HG02610 (cell line): ENCODE measurements around the gene CCL27.

Source experiments
- ATAC-seq: cut with Tn5 transposase; IDR thresholded peaks from one replicate; pipeline ENCODE4 v1.9.1; 2021; ENCODE audit warnings: mild to moderate bottlenecking, moderate library complexity; ENCODE audit not compliant: unreplicated experiment

The CCL27 gene

GRCh38 chr9:34662526-34663302, at the start of gene CCL27:
CCL27 (minus strand) TSS chr9:34662657; CDS start chr9:34662633, 24 bp downstream.
- no peak for ATAC-seq

- no peak for ATAC-seq
These were observed 49.7 kb upstream of the CCL27 start for GRCh38 chr9:34712140-34712539.

- no peak for ATAC-seq
These were observed 47.6 kb upstream of the CCL27 start, which contains the start of gene CCL21 for GRCh38 chr9:34710023-34710422. CCL21 (minus strand) TSS chr9:34710136; CDS start chr9:34710066, 70 bp downstream.

GRCh38 chr9:34709196-34709978, 46.9 kb upstream of the CCL27 start:
- ATAC-seq: no peak

- ATAC-seq: no peak
These were observed 44.7 kb upstream of the CCL27 start for GRCh38 chr9:34707130-34707529.

- ATAC-seq: peak; percentile 79
These were observed 39.6 kb upstream of the CCL27 start for GRCh38 chr9:34701769-34702736.

GRCh38 chr9:34701023-34701768, 38.7 kb upstream of the CCL27 start:
- no peak for ATAC-seq

- no peak for ATAC-seq
These were observed 32.4 kb upstream of the CCL27 start for GRCh38 chr9:34694811-34695210.

GRCh38 chr9:34693560-34693959, 31.1 kb upstream of the CCL27 start:
- ATAC-seq: no peak

- ATAC-seq: no peak
These were observed 29.5 kb upstream of the CCL27 start for GRCh38 chr9:34691936-34692315.

- ATAC-seq: no peak
These were observed 28.8 kb upstream of the CCL27 start, which contains the start of gene CCL19 for GRCh38 chr9:34690983-34691935. CCL19 (minus strand) TSS chr9:34691276; CDS start chr9:34691139, 137 bp downstream.

GRCh38 chr9:34689512-34689911, 27.1 kb upstream of the CCL27 start:
- no peak for ATAC-seq

- no peak for ATAC-seq
These were observed 26.6 kb upstream of the CCL27 start for GRCh38 chr9:34689116-34689470.

GRCh38 chr9:34688329-34689115, 26.1 kb upstream of the CCL27 start:
- no peak for ATAC-seq

- ATAC-seq: no peak
These were observed 25.0 kb upstream of the CCL27 start for GRCh38 chr9:34687276-34688030.

- ATAC-seq: no peak
These were observed 24.3 kb upstream of the CCL27 start for GRCh38 chr9:34686732-34687131.

GRCh38 chr9:34686231-34686630, 23.8 kb upstream of the CCL27 start:
- no peak for ATAC-seq

GRCh38 chr9:34685591-34685990, 23.1 kb upstream of the CCL27 start:
- ATAC-seq: no peak
